ENCODE results near the gene GALR3. TPM values are rescaled to one million over a fixed set of nuclear protein-coding genes. Genes with fewer than 3 reads are reported as not detected.

Gene GALR3
- total RNA-seq, 1 experiment from 2014 or later, result not detected

DNA sequence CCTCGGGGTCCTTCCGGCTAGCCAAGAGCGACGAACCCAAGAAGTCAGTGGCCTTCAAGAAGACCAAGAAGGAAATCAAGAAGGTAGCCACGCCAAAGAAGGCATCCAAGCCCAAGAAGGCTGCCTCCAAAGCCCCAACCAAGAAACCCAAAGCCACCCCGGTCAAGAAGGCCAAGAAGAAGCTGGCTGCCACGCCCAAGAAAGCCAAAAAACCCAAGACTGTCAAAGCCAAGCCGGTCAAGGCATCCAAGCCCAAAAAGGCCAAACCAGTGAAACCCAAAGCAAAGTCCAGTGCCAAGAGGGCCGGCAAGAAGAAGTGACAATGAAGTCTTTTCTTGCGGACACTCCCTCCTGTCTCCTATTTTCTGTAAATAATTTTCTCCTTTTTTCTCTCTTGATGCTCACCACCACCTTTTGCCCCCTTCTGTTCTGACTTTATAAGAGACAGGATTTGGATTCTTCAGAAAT is 17.3 kb upstream of the GALR3 start:
- Histone ChIP-seq H3K79me2 (ENCODE audit: low read length) (peaks cover 23% of the 10 kb centered on the region), H3K4me3 (ENCODE audit: low read length) (no peak overlapping the region), H3K27ac (ENCODE audit: low read length) (no peak overlapping the region), H4K20me1 (ENCODE audit: insufficient read depth, low read depth, low read length) (no peaks in the 10 kb centered on the region), H3K9me2 (replicated peaks; ENCODE audit: insufficient read depth, low read length) (no peaks in the 10 kb centered on the region), H2AFZ (ENCODE audit: low read length) (no peak overlapping the region), H3K36me3 (ENCODE audit: insufficient read depth, low read length) (no peaks in the 10 kb centered on the region), H3K27me3 (ENCODE audit: low read length) (no peaks in the 10 kb centered on the region), H3K4me2 (ENCODE audit: low read depth, low read length, poor library complexity, severe bottlenecking) (no peak overlapping the region), H3K9ac (ENCODE audit: low read length) (no peak overlapping the region), H3K4me1 (ENCODE audit: low read length) (peaks cover 22% of the 10 kb centered on the region), H3K9me3 (ENCODE audit: low read length) (no peaks in the 10 kb centered on the region)
- DNase-seq, result no peak

- no peaks in the 10 kb centered on the region for H4K20me1 ChIP-seq (ENCODE audit: insufficient read depth, low read depth, low read length)
- H3K9me3 ChIP-seq (ENCODE audit: low read length), result no peaks in the 10 kb centered on the region
- H3K79me2 ChIP-seq (ENCODE audit: low read length), result peaks cover 25% of the 10 kb centered on the region
- H3K27ac ChIP-seq (ENCODE audit: low read length), result no peak overlapping the region
- peaks cover 22% of the 10 kb centered on the region for H3K4me1 ChIP-seq (ENCODE audit: low read length)
- peak overlapping the region; percentile 68 for H3K9ac ChIP-seq (ENCODE audit: low read length)
- H3K27me3 ChIP-seq (ENCODE audit: low read length), result no peaks in the 10 kb centered on the region
- DNase-seq, result peak; percentile 54
- H3K36me3 ChIP-seq (ENCODE audit: insufficient read depth, low read length), result no peaks in the 10 kb centered on the region
- H3K9me2 ChIP-seq (replicated peaks; ENCODE audit: insufficient read depth, low read length), result no peaks in the 10 kb centered on the region
- peak overlapping the region; percentile 73 for H3K4me2 ChIP-seq (ENCODE audit: low read depth, low read length, poor library complexity, severe bottlenecking)
- peak overlapping the region; percentile 68 for H3K4me3 ChIP-seq (ENCODE audit: low read length)
- peak overlapping the region; percentile 86 for H2AFZ ChIP-seq (ENCODE audit: low read length)
Measured at GRCh38 chr22:37806409-37807333, 16.5 kb upstream of the GALR3 start.

GRCh38 chr22:37807410-37808293 is 15.5 kb upstream of the GALR3 start, which contains the start of gene GCAT:
TSS of gene GCAT (plus strand) at chr22:37807934. CDS start at chr22:37807968, 34 bp downstream.
- H3K79me2 ChIP-seq (ENCODE audit: low read length), result peaks cover 25% of the 10 kb centered on the region
- peak; percentile 99 for DNase-seq
- H3K27me3 ChIP-seq (ENCODE audit: low read length), result no peaks in the 10 kb centered on the region
- no peaks in the 10 kb centered on the region for H4K20me1 ChIP-seq (ENCODE audit: insufficient read depth, low read depth, low read length)
- peak within 1 kb of the TSS; percentile 83 for H3K9ac ChIP-seq (ENCODE audit: low read length)
- H3K4me2 ChIP-seq (ENCODE audit: low read depth, low read length, poor library complexity, severe bottlenecking), result peak within 1 kb of the TSS; percentile 73
- H3K27ac ChIP-seq (ENCODE audit: low read length), result no peak within 1 kb of the TSS
- peak within 1 kb of the TSS; percentile 91 for H2AFZ ChIP-seq (ENCODE audit: low read length)
- peaks cover 22% of the 10 kb centered on the region for H3K4me1 ChIP-seq (ENCODE audit: low read length)
- H3K9me2 ChIP-seq (replicated peaks; ENCODE audit: insufficient read depth, low read length), result no peaks in the 10 kb centered on the region
- no peaks in the 10 kb centered on the region for H3K9me3 ChIP-seq (ENCODE audit: low read length)
- peak within 1 kb of the TSS; percentile 68 for H3K4me3 ChIP-seq (ENCODE audit: low read length)
- no peaks in the 10 kb centered on the region for H3K36me3 ChIP-seq (ENCODE audit: insufficient read depth, low read length)

DNA sequence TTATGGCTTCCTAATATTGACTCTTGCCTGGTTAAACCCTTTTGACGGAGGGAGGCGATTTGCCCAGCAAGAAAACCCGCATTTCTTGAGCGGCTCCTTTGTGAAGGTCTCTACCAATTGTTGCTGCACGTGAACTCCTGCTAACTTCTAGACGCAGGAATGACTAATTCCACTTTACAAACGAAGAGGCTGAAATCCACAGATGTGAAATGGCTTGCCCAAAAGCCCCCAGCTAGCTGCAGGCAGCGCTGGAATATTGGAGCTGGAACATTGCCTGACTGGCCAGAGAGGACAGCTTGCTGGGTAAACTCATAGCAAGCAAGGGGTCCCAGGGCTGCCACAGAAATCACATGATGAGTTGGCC is 14.9 kb upstream of the GALR3 start:
- Histone ChIP-seq H3K9me3 (ENCODE audit: low read length) (no peaks in the 10 kb centered on the region), H3K36me3 (ENCODE audit: insufficient read depth, low read length) (no peaks in the 10 kb centered on the region), H3K4me3 (ENCODE audit: low read length) (peak overlapping the region; percentile 68), H3K4me2 (ENCODE audit: low read depth, low read length, poor library complexity, severe bottlenecking) (peak overlapping the region; percentile 73), H3K27ac (ENCODE audit: low read length) (no peak overlapping the region), H3K79me2 (ENCODE audit: low read length) (peaks cover 25% of the 10 kb centered on the region), H4K20me1 (ENCODE audit: insufficient read depth, low read depth, low read length) (no peaks in the 10 kb centered on the region), H3K4me1 (ENCODE audit: low read length) (peaks cover 22% of the 10 kb centered on the region), H3K27me3 (ENCODE audit: low read length) (no peaks in the 10 kb centered on the region), H3K9me2 (replicated peaks; ENCODE audit: insufficient read depth, low read length) (no peaks in the 10 kb centered on the region), H3K9ac (ENCODE audit: low read length) (peak overlapping the region; percentile 83), H2AFZ (ENCODE audit: low read length) (peak overlapping the region; percentile 91; the same call in 1 of the 2 replicates)
- no peak for DNase-seq

DNA sequence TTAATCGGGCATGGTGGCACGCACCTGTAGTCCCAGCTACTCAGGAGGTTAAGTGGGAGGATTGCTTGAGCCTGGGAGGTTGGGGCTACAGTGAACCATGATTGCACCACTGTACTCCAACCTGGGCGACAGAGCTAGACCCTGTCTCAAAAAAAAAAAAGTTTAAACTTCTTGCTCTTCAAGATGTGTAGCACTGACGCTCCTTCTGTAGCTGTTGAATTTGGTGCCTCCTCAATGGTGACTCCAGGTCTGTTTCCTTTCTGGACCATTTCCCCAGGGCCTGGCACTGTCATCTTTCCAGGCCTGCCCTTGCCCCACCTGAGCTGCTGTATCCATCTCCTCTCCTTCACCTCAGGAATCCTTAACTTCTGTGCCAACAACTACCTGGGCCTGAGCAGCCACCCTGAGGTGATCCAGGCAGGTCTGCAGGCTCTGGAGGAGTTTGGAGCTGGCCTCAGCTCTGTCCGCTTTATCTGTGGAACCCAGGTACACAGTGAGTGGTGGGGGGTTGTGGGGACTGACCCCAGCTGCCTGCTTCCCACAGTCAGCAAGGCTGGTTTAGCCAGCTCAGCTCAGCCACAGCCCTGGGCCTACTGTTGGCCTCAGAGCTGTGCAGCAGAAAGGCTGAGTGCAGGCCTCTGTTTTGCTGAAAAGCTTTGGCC is 13.4 kb upstream of the GALR3 start:
- no peak overlapping the region for H3K4me2 ChIP-seq (ENCODE audit: low read depth, low read length, poor library complexity, severe bottlenecking)
- no peak overlapping the region for H3K4me3 ChIP-seq (ENCODE audit: low read length)

GRCh38 chr22:37811867-37812266 is 11.3 kb upstream of the GALR3 start:
- no peaks in the 10 kb centered on the region for H3K9me3 ChIP-seq (ENCODE audit: low read length)
- H4K20me1 ChIP-seq (ENCODE audit: insufficient read depth, low read depth, low read length), result no peaks in the 10 kb centered on the region
- H3K9me2 ChIP-seq (replicated peaks; ENCODE audit: insufficient read depth, low read length), result no peaks in the 10 kb centered on the region
- peaks cover 18% of the 10 kb centered on the region for H3K4me1 ChIP-seq (ENCODE audit: low read length)
- H3K79me2 ChIP-seq (ENCODE audit: low read length), result peaks cover 25% of the 10 kb centered on the region
- DNase-seq, result no peak
- no peaks in the 10 kb centered on the region for H3K27me3 ChIP-seq (ENCODE audit: low read length)
- no peak overlapping the region for H3K9ac ChIP-seq (ENCODE audit: low read length)
- H3K4me3 ChIP-seq (ENCODE audit: low read length), result no peak overlapping the region
- H3K36me3 ChIP-seq (ENCODE audit: insufficient read depth, low read length), result no peaks in the 10 kb centered on the region
- H3K4me2 ChIP-seq (ENCODE audit: low read depth, low read length, poor library complexity, severe bottlenecking), result no peak overlapping the region
- no peak overlapping the region for H2AFZ ChIP-seq (ENCODE audit: low read length)
- H3K27ac ChIP-seq (ENCODE audit: low read length), result no peak overlapping the region

More for the DNA sequence above, 13.4 kb upstream of the GALR3 start:
- peaks cover 22% of the 10 kb centered on the region for H3K4me1 ChIP-seq (ENCODE audit: low read length)
- H3K36me3 ChIP-seq (ENCODE audit: insufficient read depth, low read length), result no peaks in the 10 kb centered on the region
- no peak overlapping the region for H3K27ac ChIP-seq (ENCODE audit: low read length)
- no peaks in the 10 kb centered on the region for H3K9me3 ChIP-seq (ENCODE audit: low read length)
- no peaks in the 10 kb centered on the region for H4K20me1 ChIP-seq (ENCODE audit: insufficient read depth, low read depth, low read length)
- H3K9ac ChIP-seq (ENCODE audit: low read length), result no peak overlapping the region
- no peak overlapping the region for H2AFZ ChIP-seq (ENCODE audit: low read length)
- H3K79me2 ChIP-seq (ENCODE audit: low read length), result peaks cover 25% of the 10 kb centered on the region
- DNase-seq, result no peak
- H3K9me2 ChIP-seq (replicated peaks; ENCODE audit: insufficient read depth, low read length), result no peaks in the 10 kb centered on the region
- H3K27me3 ChIP-seq (ENCODE audit: low read length), result no peaks in the 10 kb centered on the region

DNA sequence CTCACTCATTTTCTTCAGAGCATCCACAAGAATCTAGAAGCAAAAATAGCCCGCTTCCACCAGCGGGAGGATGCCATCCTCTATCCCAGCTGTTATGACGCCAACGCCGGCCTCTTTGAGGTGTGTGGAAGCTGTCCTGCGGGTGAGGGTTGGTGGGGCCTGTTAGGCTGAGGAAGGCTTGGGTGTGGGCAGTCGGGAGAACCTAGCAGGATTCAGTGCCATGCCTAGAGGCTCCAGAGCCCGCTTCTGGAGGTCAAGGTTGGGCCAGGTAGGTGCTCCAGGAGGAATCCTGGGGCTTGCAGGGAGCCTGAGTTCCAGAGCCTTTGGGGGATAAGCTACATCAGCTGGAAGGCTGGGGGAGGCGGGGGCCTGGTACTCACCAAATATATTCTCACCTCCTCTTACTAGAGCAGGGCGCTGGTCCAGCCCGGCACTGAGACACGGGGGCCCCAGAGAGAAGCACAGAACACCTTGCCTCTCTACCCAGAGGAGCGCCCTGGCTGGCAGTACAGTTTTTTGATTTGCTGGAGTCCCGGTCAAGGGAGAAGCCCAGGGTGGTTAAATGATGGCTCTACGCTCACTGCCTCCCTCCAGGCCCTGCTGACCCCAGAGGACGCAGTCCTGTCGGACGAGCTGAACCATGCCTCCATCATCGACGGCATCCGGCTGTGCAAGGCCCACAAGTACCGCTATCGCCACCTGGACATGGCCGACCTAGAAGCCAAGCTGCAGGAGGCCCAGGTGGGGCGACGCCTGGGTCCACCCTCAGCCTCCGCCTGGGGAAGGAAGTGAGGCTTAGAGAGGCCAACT is 10.1 kb upstream of the GALR3 start:
- no peak for DNase-seq

More for the DNA sequence above, 10.1 kb upstream of the GALR3 start:
- Histone ChIP-seq H3K27me3 (ENCODE audit: low read length) (no peaks in the 10 kb centered on the region), H3K4me3 (ENCODE audit: low read length) (no peak overlapping the region), H3K36me3 (ENCODE audit: insufficient read depth, low read length) (no peaks in the 10 kb centered on the region), H2AFZ (ENCODE audit: low read length) (no peak overlapping the region), H3K9me3 (ENCODE audit: low read length) (no peaks in the 10 kb centered on the region), H3K4me1 (ENCODE audit: low read length) (peaks cover 19% of the 10 kb centered on the region), H4K20me1 (ENCODE audit: insufficient read depth, low read depth, low read length) (no peaks in the 10 kb centered on the region), H3K9me2 (replicated peaks; ENCODE audit: insufficient read depth, low read length) (no peaks in the 10 kb centered on the region), H3K79me2 (ENCODE audit: low read length) (peaks cover 23% of the 10 kb centered on the region), H3K27ac (ENCODE audit: low read length) (no peak overlapping the region), H3K4me2 (ENCODE audit: low read depth, low read length, poor library complexity, severe bottlenecking) (no peak overlapping the region), H3K9ac (ENCODE audit: low read length) (no peak overlapping the region)
